HUES6 (cell line): ENCODE results near the gene WSCD2.

ENCODE experiments used
- H3K27ac ChIP-seq: 2 replicates; pipeline ENCODE4 v1.7.0; 2013; ENCODE audit warnings: low read depth, mild to moderate bottlenecking, low read length, inconsistent platforms
- H3K27me3 ChIP-seq: 2 replicates; pipeline ENCODE4 v1.6.1; 2013; ENCODE audit warnings: low read length; ENCODE audit not compliant: control insufficient read depth, insufficient read depth
- H3K36me3 ChIP-seq: 2 replicates; pipeline ENCODE4 v1.6.1; 2013; ENCODE audit warnings: low read length; ENCODE audit not compliant: control insufficient read depth, insufficient read depth
- H3K4me1 ChIP-seq: 2 replicates; pipeline ENCODE4 v1.6.1; 2013; ENCODE audit warnings: low read length; ENCODE audit not compliant: control insufficient read depth, insufficient read depth
- H3K4me3 ChIP-seq: 2 replicates; pipeline ENCODE4 v1.5.1; 2013; ENCODE audit warnings: low read depth, low read length
- H3K9ac ChIP-seq: one replicate; pipeline ENCODE4 v1.6.1; 2013; ENCODE audit warnings: mild to moderate bottlenecking, low read length
- H3K9me3 ChIP-seq: 2 replicates; pipeline ENCODE4 v1.6.1; 2013; ENCODE audit warnings: low read depth, low read length; ENCODE audit not compliant: control insufficient read depth, insufficient read depth

WSCD2 gene

DNA sequence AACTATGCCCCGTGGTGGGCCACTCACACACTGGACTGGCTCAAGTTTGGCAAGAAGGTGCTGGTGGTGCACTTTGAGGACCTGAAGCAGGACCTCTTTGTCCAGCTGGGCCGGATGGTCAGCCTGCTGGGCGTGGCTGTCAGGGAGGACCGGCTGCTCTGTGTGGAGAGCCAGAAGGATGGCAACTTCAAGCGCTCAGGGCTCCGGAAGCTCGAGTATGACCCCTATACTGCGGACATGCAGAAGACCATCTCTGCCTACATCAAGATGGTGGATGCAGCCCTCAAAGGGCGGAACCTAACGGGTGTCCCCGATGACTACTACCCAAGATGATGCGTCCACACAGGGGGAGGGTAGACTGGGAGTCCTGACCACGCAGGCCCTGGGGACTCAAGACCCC, 118.9 kb downstream of the WSCD2 start:
- Histone ChIP-seq H3K27ac (no peak overlapping the region), H3K4me3 (no peak overlapping the region), H3K27me3 (no peaks in the 10 kb centered on the region), H3K4me1 (peaks cover 2% of the 10 kb centered on the region; the same call in 1 of the 2 replicates), H3K36me3 (no peaks in the 10 kb centered on the region), H3K9ac (no peak overlapping the region), H3K9me3 (no peaks in the 10 kb centered on the region)

GRCh38 chr12:108252523-108252922, 123.4 kb downstream of the WSCD2 start:
- no peak overlapping the region for H3K9ac ChIP-seq
- no peaks in the 10 kb centered on the region for H3K27me3 ChIP-seq

GRCh38 chr12:108253540-108253939, 124.5 kb downstream of the WSCD2 start:
- Histone ChIP-seq H3K4me1 (peaks cover 8% of the 10 kb centered on the region; the same call in 1 of the 2 replicates), H3K9me3 (no peaks in the 10 kb centered on the region; the same call in 1 of the 2 replicates), H3K27ac (no peak overlapping the region), H3K27me3 (no peaks in the 10 kb centered on the region), H3K4me3 (no peak overlapping the region), H3K36me3 (no peaks in the 10 kb centered on the region), H3K9ac (no peak overlapping the region)

More at GRCh38 chr12:108252523-108252922, 123.4 kb downstream of the WSCD2 start:
- Histone ChIP-seq H3K9me3 (no peaks in the 10 kb centered on the region), H3K4me3 (no peak overlapping the region), H3K27ac (no peak overlapping the region), H3K4me1 (peaks cover 8% of the 10 kb centered on the region; the same call in 1 of the 2 replicates), H3K36me3 (no peaks in the 10 kb centered on the region)

DNA sequence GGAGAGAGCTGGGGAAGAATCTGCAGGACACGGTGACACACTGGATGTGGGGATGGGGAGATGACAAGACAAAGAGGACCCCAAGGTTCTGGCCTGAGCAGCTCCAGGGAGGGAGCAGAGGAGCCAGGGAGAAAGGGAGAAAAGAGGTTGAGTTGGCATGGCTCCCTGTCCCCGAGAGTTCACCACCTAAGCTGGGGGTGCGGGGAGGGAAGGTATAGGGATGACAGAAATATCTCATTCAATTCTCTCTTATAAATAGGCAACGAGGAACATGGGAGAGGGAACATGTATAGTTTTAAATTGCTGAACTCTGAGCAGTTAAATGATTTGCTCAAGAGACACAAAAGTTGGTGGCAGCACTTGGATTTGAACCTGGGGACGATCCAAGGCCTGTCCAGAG, 124.9 kb downstream of the WSCD2 start:
- Histone ChIP-seq H3K9me3 (peaks cover under 1% of the 10 kb centered on the region; the same call in 1 of the 2 replicates), H3K27me3 (no peaks in the 10 kb centered on the region), H3K36me3 (no peaks in the 10 kb centered on the region), H3K27ac (no peak overlapping the region), H3K4me3 (no peak overlapping the region), H3K9ac (no peak overlapping the region), H3K4me1 (peaks cover 8% of the 10 kb centered on the region; the same call in 1 of the 2 replicates)

- Histone ChIP-seq H3K4me3 (no peak overlapping the region), H3K27me3 (no peaks in the 10 kb centered on the region), H3K4me1 (peaks cover 8% of the 10 kb centered on the region; the same call in 1 of the 2 replicates), H3K9ac (no peak overlapping the region), H3K9me3 (peaks cover 7% of the 10 kb centered on the region), H3K27ac (no peak overlapping the region), H3K36me3 (no peaks in the 10 kb centered on the region)
Observed at GRCh38 chr12:108254517-108255251, 125.6 kb downstream of the WSCD2 start.

- no peak overlapping the region for H3K27ac ChIP-seq
- H3K9me3 ChIP-seq = peaks cover 12% of the 10 kb centered on the region
- H3K9ac ChIP-seq = no peak overlapping the region
- peaks cover 8% of the 10 kb centered on the region; the same call in 1 of the 2 replicates for H3K4me1 ChIP-seq
- H3K36me3 ChIP-seq = no peaks in the 10 kb centered on the region
- no peaks in the 10 kb centered on the region for H3K27me3 ChIP-seq
- no peak overlapping the region for H3K4me3 ChIP-seq
Observed at GRCh38 chr12:108255252-108255602, 126.1 kb downstream of the WSCD2 start.

- no peaks in the 10 kb centered on the region for H3K36me3 ChIP-seq
- H3K27me3 ChIP-seq = no peaks in the 10 kb centered on the region
- peaks cover 8% of the 10 kb centered on the region; the same call in 1 of the 2 replicates for H3K4me1 ChIP-seq
- no peak overlapping the region for H3K9ac ChIP-seq
- no peak overlapping the region for H3K4me3 ChIP-seq
- H3K27ac ChIP-seq = no peak overlapping the region
- peaks cover 28% of the 10 kb centered on the region for H3K9me3 ChIP-seq
Observed at GRCh38 chr12:108257004-108257403, 127.9 kb downstream of the WSCD2 start.

GRCh38 chr12:108257610-108258106, 128.6 kb downstream of the WSCD2 start:
- Histone ChIP-seq H3K4me1 (peaks cover 8% of the 10 kb centered on the region; the same call in 1 of the 2 replicates), H3K36me3 (no peaks in the 10 kb centered on the region), H3K9ac (no peak overlapping the region), H3K27me3 (no peaks in the 10 kb centered on the region), H3K27ac (no peak overlapping the region), H3K9me3 (peaks cover 29% of the 10 kb centered on the region), H3K4me3 (no peak overlapping the region)

GRCh38 chr12:108260039-108260438, 131.0 kb downstream of the WSCD2 start:
- H3K9me3 ChIP-seq = peaks cover 29% of the 10 kb centered on the region
- no peak overlapping the region for H3K9ac ChIP-seq
- no peak overlapping the region for H3K27ac ChIP-seq
- H3K4me3 ChIP-seq = no peak overlapping the region
- H3K4me1 ChIP-seq = no peaks in the 10 kb centered on the region
- no peaks in the 10 kb centered on the region for H3K27me3 ChIP-seq
- no peaks in the 10 kb centered on the region for H3K36me3 ChIP-seq

DNA sequence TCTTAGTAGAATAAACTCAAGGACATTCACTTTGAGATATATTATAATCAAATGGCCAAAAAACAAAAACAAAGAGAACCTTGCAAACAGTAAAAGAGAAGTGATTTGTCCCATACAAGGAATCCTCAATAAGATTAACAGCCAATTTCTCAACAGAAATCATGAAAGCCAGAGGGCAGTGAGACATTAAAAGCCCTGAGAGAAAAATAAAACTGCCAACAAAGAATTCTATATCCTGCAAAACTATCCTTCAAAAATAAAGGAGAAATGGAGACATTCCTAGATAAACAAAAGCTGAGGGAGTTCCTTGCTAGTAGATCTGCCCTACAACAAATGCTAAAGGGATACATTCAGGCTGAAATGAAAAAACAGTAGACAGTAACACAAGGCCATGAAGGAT, 131.9 kb downstream of the WSCD2 start:
- H3K27ac ChIP-seq = no peak overlapping the region

GRCh38 chr12:108265505-108265904, 136.4 kb downstream of the WSCD2 start:
- H3K9me3 ChIP-seq = peaks cover 20% of the 10 kb centered on the region
- H3K27ac ChIP-seq = no peak overlapping the region
- 0 out of 2 replicates have a peak, but pooled peaks cover 2% of the 10 kb centered on the region for H3K4me1 ChIP-seq
- H3K36me3 ChIP-seq = no peaks in the 10 kb centered on the region
- no peaks in the 10 kb centered on the region for H3K27me3 ChIP-seq
- no peak overlapping the region for H3K9ac ChIP-seq
- H3K4me3 ChIP-seq = no peak overlapping the region

More for the DNA sequence above, 131.9 kb downstream of the WSCD2 start:
- no peaks in the 10 kb centered on the region for H3K4me1 ChIP-seq
- no peak overlapping the region for H3K9ac ChIP-seq
- H3K36me3 ChIP-seq = no peaks in the 10 kb centered on the region
- H3K9me3 ChIP-seq = peaks cover 29% of the 10 kb centered on the region
- no peaks in the 10 kb centered on the region for H3K27me3 ChIP-seq
- H3K4me3 ChIP-seq = no peak overlapping the region
